Spinal cord (tissue), 10 donors: ENCODE measurements around the gene TMEM220. TPM values are rescaled to one million over a fixed set of nuclear protein-coding genes. Genes with fewer than 3 reads are reported as not detected.
"Not testable (repeated sequence)": the region's sequence is repeated elsewhere in the genome, so short reads cannot be mapped to it uniquely, and the experiment has no call there.

Source experiments
- DNase-seq, 6 donors: peaks; one replicate each; pipeline versions ENCODE4 v3.0.0 to v3.0.0-alpha.2; 2013 to 2015; ENCODE audit warnings: low spot score in 6 of 6, low read depth in 4 of 6
- H3K27ac ChIP-seq: one replicate; pipeline ENCODE4 v1.5.1; 2013; ENCODE audit warnings: low read depth, low read length, control low read depth
- H3K27me3 ChIP-seq: one replicate; pipeline ENCODE4 v1.6.1; 2013; ENCODE audit warnings: low read length; ENCODE audit not compliant: control insufficient read depth, insufficient read depth
- H3K36me3 ChIP-seq: one replicate; pipeline ENCODE4 v1.6.1; 2013; ENCODE audit warnings: low read length; ENCODE audit not compliant: control insufficient read depth, insufficient read depth
- H3K4me1 ChIP-seq: one replicate; pipeline ENCODE4 v1.6.1; 2013; ENCODE audit warnings: low read length; ENCODE audit not compliant: control insufficient read depth, insufficient read depth
- H3K4me3 ChIP-seq: one replicate; pipeline ENCODE4 v1.5.1; 2013; ENCODE audit warnings: low read depth, low read length, control low read depth
- H3K9me3 ChIP-seq: one replicate; pipeline ENCODE4 v1.6.1; 2013; ENCODE audit warnings: low read length; ENCODE audit not compliant: control insufficient read depth, insufficient read depth
- whole genome bisulfite sequencing: methylation state at CpG from one replicate; pipeline ENCODE4 v1.1.5; 2013; ENCODE audit warnings: missing lambda C conversion rate; ENCODE audit not compliant: insufficient coverage; 5-methylcytosine and 5-hydroxymethylcytosine counted together
- polyA plus RNA-seq, 2 donors: library from polyadenylated mRNA; unstranded; fragments of 120-200 nt; gene quantifications; one replicate each; pipeline ENCODE4 v1.2.1, GENCODE V29; 2013; ENCODE audit not compliant: insufficient read length in 2 of 2
- total RNA-seq, 2 donors: library from RNA; depleted of rRNA in 1 of 2; stranded (reverse); fragments of 120-200 nt in 1 of 2; fragments of >200 nt in 1 of 2; gene quantifications; one replicate each; pipeline versions ENCODE4 v1.2.3 to v1.2.4, GENCODE V29; 2013 to 2014
- donor health status: healthy.

TMEM220 gene
- total and polyA plus RNA-seq, 4 donors: 2.6 to 8.3 (median 7.2) TPM

DNA sequence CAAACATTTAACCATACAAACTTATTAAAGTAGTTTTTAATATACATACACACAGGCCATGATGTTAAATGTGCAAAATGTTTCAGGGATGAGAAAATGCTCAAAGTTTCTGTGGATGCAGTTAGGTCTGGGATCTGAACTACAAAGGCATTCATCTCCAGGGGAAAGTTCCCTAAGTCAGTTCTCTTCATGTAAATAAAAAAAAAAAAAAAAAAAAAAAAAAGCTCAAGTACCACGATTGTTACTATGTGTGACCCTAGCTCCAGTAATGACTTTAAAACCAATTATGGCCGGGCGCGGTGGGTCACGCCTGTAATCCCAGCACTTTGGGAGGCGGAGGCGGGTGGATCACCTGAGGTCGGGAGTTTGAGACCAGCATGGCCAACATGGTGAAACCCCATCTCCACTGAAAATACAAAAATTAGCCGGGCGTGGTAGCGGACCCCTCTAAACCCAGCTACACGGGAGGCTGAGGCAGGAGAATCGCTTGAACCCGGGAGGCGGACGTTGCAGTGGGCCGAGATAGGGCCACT lies 33.9 kb downstream of the TMEM220 start:
- WGBS: 94% methylated on average over 11 of the region's 17 CpGs
- not testable (repeated sequence) for H3K9me3 ChIP-seq, H3K4me3 ChIP-seq, H3K4me1 ChIP-seq, H3K36me3 ChIP-seq, DNase-seq, H3K27me3 ChIP-seq, H3K27ac ChIP-seq

DNA sequence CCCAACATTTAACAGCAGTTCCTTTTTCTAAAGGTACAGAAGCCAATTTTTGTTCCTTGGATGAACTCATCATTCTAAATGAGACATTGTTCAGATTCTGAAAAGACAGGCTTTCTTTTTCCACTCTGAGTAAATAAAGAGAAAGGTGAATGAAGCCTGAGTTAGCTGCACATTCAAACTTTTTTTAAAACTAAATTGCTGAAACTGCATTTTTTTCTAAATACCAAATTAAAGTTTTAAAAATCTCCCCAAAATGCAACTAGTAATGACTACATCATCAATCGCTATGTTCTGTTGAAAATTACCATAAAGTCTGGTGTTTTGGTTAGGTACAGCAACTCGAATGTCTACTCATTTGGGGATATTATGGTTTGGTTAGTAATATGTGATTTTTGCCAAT lies 42.3 kb downstream of the TMEM220 start:
- DNase-seq: no peak
- Histone ChIP-seq H3K36me3 (peaks cover 26% of the 10 kb centered on the region), H3K27me3 (no peaks in the 10 kb centered on the region), H3K4me1 (no peaks in the 10 kb centered on the region), H3K27ac (no peak overlapping the region), H3K9me3 (no peaks in the 10 kb centered on the region), H3K4me3 (no peak overlapping the region)
- WGBS: no CpG with 5 or more reads among the region's 2 CpGs

DNA sequence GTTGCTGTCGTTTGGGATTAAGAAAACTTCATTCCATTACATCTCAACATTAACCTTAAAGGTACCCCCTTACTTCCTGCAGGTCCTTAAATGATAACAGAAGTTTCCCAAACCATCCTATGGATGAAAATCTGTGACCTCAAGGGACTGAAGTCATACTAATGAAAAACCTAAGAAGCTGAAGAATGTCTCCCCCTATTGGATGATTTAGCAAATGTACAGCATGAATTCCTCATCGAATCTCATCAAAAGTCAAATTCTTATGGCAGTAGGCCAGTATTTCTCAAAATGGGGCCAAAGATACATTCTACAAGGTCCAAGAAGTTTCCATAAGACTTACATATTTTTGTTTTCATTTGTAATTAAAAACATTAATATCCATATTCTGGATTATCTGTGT lies 46.0 kb downstream of the TMEM220 start:
- Histone ChIP-seq H3K4me3 (no peak overlapping the region), H3K36me3 (peaks cover 34% of the 10 kb centered on the region), H3K27me3 (no peaks in the 10 kb centered on the region), H3K9me3 (no peaks in the 10 kb centered on the region), H3K4me1 (no peaks in the 10 kb centered on the region), H3K27ac (no peak overlapping the region)
- WGBS: no CpG with 5 or more reads among the region's 2 CpGs
- peak in 2 of 6 donors; percentile 16 to 39 for DNase-seq

DNA sequence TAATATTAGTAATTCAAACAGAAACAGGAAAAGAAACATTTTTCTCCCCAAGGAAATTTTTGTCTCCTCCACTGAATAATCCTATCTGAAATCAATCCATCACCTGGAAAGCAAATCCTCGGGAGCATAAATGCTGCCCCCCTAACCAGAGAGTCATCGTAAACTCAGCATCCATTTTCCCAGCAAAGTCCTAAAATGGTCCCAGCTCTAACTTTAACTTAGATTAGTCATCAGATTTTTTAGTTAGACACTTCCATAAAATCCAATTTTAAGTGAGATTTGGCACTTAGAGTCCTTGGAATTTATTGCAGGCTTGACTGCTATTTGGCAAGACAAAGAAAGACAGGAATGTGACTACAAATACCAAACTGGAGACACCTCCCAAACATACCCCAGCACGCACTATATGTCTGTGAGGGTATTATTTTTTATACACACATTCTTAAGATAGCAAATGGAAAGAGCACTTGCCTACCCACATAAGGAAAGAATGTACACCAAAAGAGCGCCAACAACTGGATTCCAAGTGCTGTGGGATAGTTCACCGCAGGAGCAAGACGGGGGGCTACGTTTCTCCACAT lies 47.9 kb downstream of the TMEM220 start:
- no peaks in the 10 kb centered on the region for H3K9me3 ChIP-seq
- H3K4me1 ChIP-seq: no peaks in the 10 kb centered on the region
- H3K27me3 ChIP-seq: no peaks in the 10 kb centered on the region
- no peak for DNase-seq
- H3K27ac ChIP-seq: no peak overlapping the region
- peaks cover 37% of the 10 kb centered on the region for H3K36me3 ChIP-seq
- 60% methylated on average over 1 of the region's 7 CpGs for WGBS
- no peak overlapping the region for H3K4me3 ChIP-seq

DNA sequence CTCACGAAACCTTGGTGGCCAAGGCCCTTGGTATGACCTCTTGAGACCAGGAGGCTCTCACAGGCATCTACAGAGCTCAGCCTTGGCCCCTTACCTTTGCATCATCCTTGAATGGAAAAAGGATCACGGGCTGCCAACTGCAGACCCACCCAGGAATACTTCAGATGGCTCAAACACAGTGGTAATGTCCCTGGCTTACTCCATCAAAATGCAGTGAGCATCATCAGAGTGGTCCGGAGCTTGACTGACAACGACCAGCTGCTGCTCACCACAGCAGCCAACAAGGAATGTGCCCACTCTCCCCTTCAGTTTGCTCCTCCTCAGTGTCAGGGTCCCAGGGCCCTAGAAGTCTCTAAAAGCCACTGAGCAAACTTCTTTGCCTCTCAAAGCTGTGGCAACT lies 55.1 kb downstream of the TMEM220 start:
- 92% methylated on average over 4 of the region's 4 CpGs for WGBS
- H3K27me3 ChIP-seq: no peaks in the 10 kb centered on the region
- H3K36me3 ChIP-seq: peaks cover 9% of the 10 kb centered on the region
- H3K9me3 ChIP-seq: no peaks in the 10 kb centered on the region
- no peak for DNase-seq
- no peak overlapping the region for H3K27ac ChIP-seq
- H3K4me1 ChIP-seq: no peaks in the 10 kb centered on the region
- no peak overlapping the region for H3K4me3 ChIP-seq

DNA sequence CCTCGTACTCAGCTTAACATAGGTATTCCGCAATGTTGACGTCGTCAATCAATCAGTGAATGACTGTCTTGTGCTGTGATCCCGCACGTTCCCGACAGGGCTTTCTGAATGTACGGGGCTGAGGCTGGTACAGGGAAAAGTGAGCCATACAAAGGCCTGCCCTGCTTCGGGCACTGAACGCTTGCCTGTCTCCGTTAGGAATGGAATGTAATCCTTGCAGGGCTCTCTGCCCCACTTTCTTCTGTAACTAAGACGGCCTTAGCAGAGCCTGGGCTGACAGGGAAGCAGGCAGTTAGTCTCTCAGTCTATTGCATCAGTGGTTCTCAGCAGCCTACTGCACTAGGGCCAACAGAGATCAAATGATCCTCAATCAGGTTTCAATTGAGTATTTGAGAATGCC lies 56.5 kb downstream of the TMEM220 start:
- WGBS: 95% methylated on average over 12 of the region's 12 CpGs
- H3K27ac ChIP-seq: no peak overlapping the region

DNA sequence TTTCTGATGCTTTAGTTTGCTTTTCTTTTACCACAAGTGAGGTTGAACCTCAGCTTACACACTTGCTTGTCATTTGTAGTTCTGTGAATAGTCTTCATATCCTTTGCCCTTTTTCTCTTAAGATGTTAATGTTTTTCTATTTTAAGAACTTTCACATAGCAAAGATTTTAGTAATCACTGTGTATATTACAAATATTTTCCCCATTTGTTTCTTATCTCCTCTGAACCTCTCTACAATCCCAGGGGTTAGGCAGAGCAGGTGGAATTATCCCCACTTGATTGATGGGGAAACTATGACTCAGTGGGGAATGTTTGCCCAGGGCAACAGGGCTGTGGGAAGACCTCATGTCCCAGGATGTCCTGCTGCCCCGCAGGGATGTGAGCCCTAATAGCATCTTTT lies 61.0 kb downstream of the TMEM220 start:
- WGBS: no CpG with 5 or more reads among the region's 1 CpG
- no peak for DNase-seq
- no peaks in the 10 kb centered on the region for H3K36me3 ChIP-seq
- no peaks in the 10 kb centered on the region for H3K27me3 ChIP-seq
- no peaks in the 10 kb centered on the region for H3K9me3 ChIP-seq
- no peak overlapping the region for H3K4me3 ChIP-seq
- no peaks in the 10 kb centered on the region for H3K4me1 ChIP-seq
- no peak overlapping the region for H3K27ac ChIP-seq

More for the DNA sequence above, 56.5 kb downstream of the TMEM220 start:
- H3K4me1 ChIP-seq: no peaks in the 10 kb centered on the region
- H3K36me3 ChIP-seq: peaks cover 7% of the 10 kb centered on the region
- no peaks in the 10 kb centered on the region for H3K27me3 ChIP-seq
- H3K4me3 ChIP-seq: no peak overlapping the region
- DNase-seq: no peak
- H3K9me3 ChIP-seq: no peaks in the 10 kb centered on the region

DNA sequence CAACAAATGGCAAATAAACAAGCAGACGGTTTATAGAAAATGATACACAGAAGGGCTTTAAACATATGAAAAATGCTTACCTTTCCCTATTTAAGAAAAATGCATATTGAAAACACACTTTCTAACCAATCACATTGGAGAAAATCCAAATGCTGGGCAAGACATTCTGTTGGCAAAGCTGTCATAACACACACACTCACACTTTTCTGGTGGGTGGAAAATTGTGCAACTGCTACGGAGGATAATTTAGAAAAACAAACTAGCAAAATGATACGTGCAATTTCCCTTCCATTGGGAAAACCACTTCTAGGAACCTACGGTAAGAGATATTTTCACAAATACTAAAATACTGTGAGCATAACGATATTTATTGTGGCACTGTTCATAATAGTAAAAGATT lies 62.9 kb downstream of the TMEM220 start:
- Histone ChIP-seq H3K4me1 (no peaks in the 10 kb centered on the region), H3K4me3 (no peak overlapping the region), H3K36me3 (no peaks in the 10 kb centered on the region), H3K27ac (no peak overlapping the region), H3K9me3 (no peaks in the 10 kb centered on the region), H3K27me3 (no peaks in the 10 kb centered on the region)
- peak in 1 of 6 donors; percentile 43 for DNase-seq
- no CpG with 5 or more reads among the region's 5 CpGs for whole genome bisulfite sequencing

DNA sequence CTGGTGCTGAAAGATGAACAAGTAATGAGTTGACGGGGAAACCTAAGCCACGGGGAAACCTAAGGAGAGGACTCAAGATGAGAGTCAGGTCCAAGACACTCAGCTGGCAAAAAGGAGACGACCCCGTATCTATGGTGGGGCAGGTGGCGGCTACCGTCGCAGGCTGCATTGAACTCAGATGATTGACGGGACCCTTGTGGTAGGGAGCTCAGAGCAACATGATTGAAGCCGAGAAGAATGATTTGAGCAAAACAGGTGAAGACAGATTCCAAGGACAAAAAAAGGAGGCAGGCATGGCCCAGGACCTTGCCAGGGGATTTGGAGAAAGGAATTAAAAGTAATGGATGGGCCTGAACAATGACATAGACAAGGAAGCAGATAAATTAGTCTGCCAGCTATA lies 65.3 kb downstream of the TMEM220 start:
- Histone ChIP-seq H3K27me3 (no peaks in the 10 kb centered on the region), H3K9me3 (no peaks in the 10 kb centered on the region), H3K4me3 (no peak overlapping the region), H3K4me1 (no peaks in the 10 kb centered on the region), H3K36me3 (no peaks in the 10 kb centered on the region), H3K27ac (no peak overlapping the region)
- 79% methylated on average over 8 of the region's 9 CpGs for WGBS
- no peak for DNase-seq
